SK-N-SH (cell line): ENCODE data around the gene KRT28. TPM values are rescaled to one million over a fixed set of nuclear protein-coding genes. Genes with fewer than 3 reads are reported as not detected.

Experiments
- CTCF ChIA-PET: fragments of 300-600, 350-600 bp; formaldehyde crosslinking; extraction: SDS; loops from one replicate; lab custom pipeline; 2021; lab: Yijun Ruan, JAX
- POLR2A ChIA-PET: fragments of 350-600 bp; sonication (Branson Sonifier 250); formaldehyde crosslinking; extraction: SDS; loops from one replicate; lab custom pipeline; 2020; ENCODE audit warnings: antibody characterized with exemption, inconsistent platforms; lab: Yijun Ruan, JAX
- DNase-seq: peaks from one replicate; pipeline ENCODE4 v3.0.0; 2012
- H2AFZ ChIP-seq: fragments of 200-600 bp; sonication (generic); 2 replicates; pipeline ENCODE4 v1.8.1; 2016; ENCODE audit warnings: antibody characterized with exemption, mild to moderate bottlenecking, low read depth
- H3F3A ChIP-seq: fragments of 200-600 bp; sonication (generic); replicated peaks from 2 replicates; pipeline ENCODE3; 2016; ENCODE audit warnings: antibody characterized with exemption, mild to moderate bottlenecking; ENCODE audit not compliant: insufficient read depth
- H3K27ac ChIP-seq, 2 experiments: fragments of 200-500 bp in 1 of 2; fragments of 200-600 bp in 1 of 2; sonication (Bioruptor generic) in 1 of 2; sonication (generic), shearing (Covaris generic) in 1 of 2; 2 replicates each; pipeline versions ENCODE4 v1.5.1 to v1.6.1; 2014 to 2016; ENCODE audit warnings: low read depth in 2 of 2, inconsistent platforms in 1 of 2, low read length in 1 of 2, mild to moderate bottlenecking in 1 of 2, mixed read lengths in 1 of 2
- H3K27me3 ChIP-seq: fragments of 200-600 bp; sonication (generic), shearing (Covaris generic); 2 replicates; pipeline ENCODE4 v1.6.1; 2016; ENCODE audit warnings: mixed run types; ENCODE audit not compliant: insufficient read depth
- H3K36me3 ChIP-seq, 2 experiments: fragments of 200-500 bp in 1 of 2; fragments of 200-600 bp in 1 of 2; sonication (Bioruptor generic) in 1 of 2; sonication (generic) in 1 of 2; replicated peaks in 1 of 2; 2 replicates each; pipeline versions ENCODE3 to v1.5.1; 2014 to 2016; ENCODE audit warnings: low read length in 1 of 2, mild to moderate bottlenecking in 1 of 2; ENCODE audit not compliant: insufficient read depth in 2 of 2, control insufficient read depth in 1 of 2
- H3K4me1 ChIP-seq, 2 experiments: fragments of 200-500 bp in 1 of 2; fragments of 200-600 bp in 1 of 2; sonication (Bioruptor generic) in 1 of 2; sonication (generic), shearing (Covaris generic) in 1 of 2; 2 replicates each; pipeline versions ENCODE4 v1.5.1 to v1.6.1; 2014 to 2016; ENCODE audit warnings: low read depth in 1 of 2, low read length in 1 of 2, mixed run types in 1 of 2; ENCODE audit not compliant: insufficient read depth in 2 of 2, control insufficient read depth in 1 of 2
- H3K4me2 ChIP-seq: fragments of 200-600 bp; sonication (generic), shearing (Covaris generic); 2 replicates; pipeline ENCODE4 v1.6.1; 2017; ENCODE audit warnings: mixed run types
- H3K4me3 ChIP-seq, 2 experiments: fragments of 200-500 bp in 1 of 2; fragments of 200-600 bp in 1 of 2; sonication (Bioruptor generic) in 1 of 2; sonication (generic), shearing (Covaris generic) in 1 of 2; 2 replicates each; pipeline versions ENCODE4 v1.5.1 to v1.8.1; 2014 to 2016; ENCODE audit warnings: low read depth in 2 of 2, inconsistent platforms in 1 of 2, low read length in 1 of 2, mild to moderate bottlenecking in 1 of 2, mixed read lengths in 1 of 2, moderate library complexity in 1 of 2
- H3K79me2 ChIP-seq: fragments of 200-600 bp; sonication (generic); 2 replicates; pipeline ENCODE4 v1.8.1; 2017; ENCODE audit warnings: mild to moderate bottlenecking; ENCODE audit not compliant: insufficient read depth
- H3K9ac ChIP-seq: fragments of 200-600 bp; sonication (generic); 2 replicates; pipeline ENCODE4 v1.6.1; 2017; ENCODE audit warnings: mixed run types
- H3K9me2 ChIP-seq: fragments of 200-600 bp; sonication (generic); 2 replicates; pipeline ENCODE4 v1.6.1; 2017; ENCODE audit warnings: mixed run types
- H3K9me3 ChIP-seq: fragments of 200-600 bp; sonication (generic); 2 replicates; pipeline ENCODE4 v1.6.1; 2017; ENCODE audit warnings: mixed run types, mild to moderate bottlenecking, moderate library complexity
- H4K20me1 ChIP-seq: fragments of 200-600 bp; sonication (generic); 2 replicates; pipeline ENCODE4 v1.6.1; 2017; ENCODE audit warnings: mild to moderate bottlenecking, mixed run types; ENCODE audit not compliant: insufficient read depth
- CTCF ChIP-seq: fragments of 200-600 bp; sonication (generic); IDR thresholded peaks from 2 replicates; pipeline ENCODE4 v1.6.1; 2017; ENCODE audit warnings: antibody characterized with exemption, mild to moderate bottlenecking, moderate library complexity
- FOSL2 ChIP-seq: IDR thresholded peaks from 2 replicates; pipeline ENCODE4 v1.4.0; 2012; ENCODE audit warnings: low read depth, mild to moderate bottlenecking, moderate library complexity, borderline replicate concordance
- FOXM1 ChIP-seq: IDR thresholded peaks from 2 replicates; pipeline ENCODE4 v1.4.0; 2012; ENCODE audit warnings: low read depth, mild to moderate bottlenecking
- GATA2 ChIP-seq: sonication (generic); formaldehyde crosslinking; IDR thresholded peaks from 2 replicates; pipeline ENCODE4 v1.5.0; 2020; ENCODE audit warnings: mild to moderate bottlenecking, missing genetic modification reagents
- IRF3 ChIP-seq: fragments of 150-350 bp; IDR thresholded peaks from 2 replicates; pipeline ENCODE4 v1.6.1; 2016; ENCODE audit warnings: mild to moderate bottlenecking, low read depth, low read length
- MAX ChIP-seq: IDR thresholded peaks from 2 replicates; pipeline ENCODE4 v1.4.0; 2012; ENCODE audit warnings: low read depth
- MXI1 ChIP-seq: IDR thresholded peaks from 2 replicates; pipeline ENCODE4 v1.6.1; 2012; ENCODE audit warnings: mild to moderate bottlenecking, low read depth, low read length, improper control_type of control experiment
- PBX3 ChIP-seq: IDR thresholded peaks from 2 replicates; pipeline ENCODE4; 2012
- POLR2AphosphoS5 ChIP-seq: IDR thresholded peaks from 2 replicates; pipeline ENCODE4 v1.6.1; 2012; ENCODE audit warnings: low read depth, low read length
- RCOR1 ChIP-seq: fragments of 150-350 bp; IDR thresholded peaks from 2 replicates; pipeline ENCODE4 v1.6.1; 2017; ENCODE audit warnings: antibody characterized with exemption, low read length
- RFX5 ChIP-seq: IDR thresholded peaks from 2 replicates; pipeline ENCODE4 v1.6.1; 2012; ENCODE audit warnings: mild to moderate bottlenecking, improper control_type of control experiment, low read length
- SMC3 ChIP-seq: IDR thresholded peaks from 2 replicates; pipeline ENCODE4 v1.6.1; 2012; ENCODE audit warnings: low read depth, low read length, improper control_type of control experiment
- TEAD4 ChIP-seq: IDR thresholded peaks from 2 replicates; pipeline ENCODE4 v1.4.0; 2012; ENCODE audit warnings: mild to moderate bottlenecking, borderline replicate concordance; ENCODE audit not compliant: insufficient read depth
- USF2 ChIP-seq: fragments of 150-350 bp; IDR thresholded peaks from 2 replicates; pipeline ENCODE4 v1.6.1; 2017; ENCODE audit warnings: antibody characterized with exemption, low read length, low read depth, borderline replicate concordance
- YY1 ChIP-seq: IDR thresholded peaks from 2 replicates; pipeline ENCODE4 v1.4.0; 2012; ENCODE audit warnings: low read depth, mild to moderate bottlenecking
- ZBTB33 ChIP-seq: IDR thresholded peaks from 2 replicates; pipeline ENCODE4 v1.4.0; 2012; ENCODE audit warnings: low read depth, borderline replicate concordance
- polyA plus RNA-seq, 3 experiments: library from polyadenylated mRNA; depleted of rRNA; stranded (reverse); fragments of >200 nt; gene quantifications; 2 replicates each; pipeline ENCODE4 v1.2.3, GENCODE V29; 2012

KRT28 gene
- polyA plus RNA-seq, 1 of the 3 experiments (the other 2 are of a cell fraction): not detected

GRCh38 chr17:40833882-40834281 is 34.1 kb upstream of the KRT28 start:
- H3K79me2 ChIP-seq: no peaks in the 10 kb centered on the region
- no peaks in the 10 kb centered on the region for H3K27me3 ChIP-seq
- DNase-seq: no peak
- no peaks in the 10 kb centered on the region for H4K20me1 ChIP-seq
- ChIA-PET CTCF (interaction anchor here (1.0 kb wide), 1 partner anchor 829 kb away, joined by 3 read pairs; no protein-coding TSS in a partner anchor), POLR2A (no interaction called here)
- no peak overlapping the region for H2AFZ ChIP-seq
- no peak overlapping the region for H3K4me3 ChIP-seq
- H3K4me1 ChIP-seq: no peaks in the 10 kb centered on the region
- H3K9me3 ChIP-seq: no peaks in the 10 kb centered on the region
- no peaks in the 10 kb centered on the region for H3F3A ChIP-seq
- TF ChIP-seq IRF3 (no peak), FOXM1 (no peak), RCOR1 (no peak), USF2 (no peak), MAX (no peak), GATA2 (CRISPR knock-in tag) (no peak), FOSL2 (no peak), YY1 (no peak), RFX5 (no peak), PBX3 (no peak), TEAD4 (no peak), ZBTB33 (no peak), SMC3 (no peak), MXI1 (no peak), CTCF (no peak), POLR2AphosphoS5 (no peak)
- H3K36me3 ChIP-seq: peaks cover 0 to 5% of the 10 kb centered on the region in 2 experiments
- no peaks in the 10 kb centered on the region for H3K9me2 ChIP-seq
- no peak overlapping the region for H3K27ac ChIP-seq
- H3K9ac ChIP-seq: no peak overlapping the region
- no peak overlapping the region for H3K4me2 ChIP-seq
